Activated CD8-positive, alpha-beta memory T cell treated with anti-CD3 and anti-CD28 coated beads, Interleukin-2, amount 50 U/mL, for 1 hour (primary cell): ENCODE measurements around the gene PHLDB1.

Source experiments
- DNase-seq: peaks from one replicate; pipeline ENCODE4 v3.0.0-alpha.2; 2020; ENCODE audit errors: extremely low read depth

Gene PHLDB1

GRCh38 chr11:118638726-118639125 lies 31.3 kb downstream of the PHLDB1 start:
- no peak for DNase-seq

- DNase-seq, result no peak
These were observed 32.5 kb downstream of the PHLDB1 start for GRCh38 chr11:118639899-118640298.

GRCh38 chr11:118640332-118641154 lies 33.1 kb downstream of the PHLDB1 start:
- no peak for DNase-seq

- no peak for DNase-seq
These were observed 34.1 kb downstream of the PHLDB1 start for GRCh38 chr11:118641397-118642019.

GRCh38 chr11:118643142-118643994 lies 36.0 kb downstream of the PHLDB1 start:
- DNase-seq, result no peak

GRCh38 chr11:118643995-118644345 lies 36.6 kb downstream of the PHLDB1 start:
- DNase-seq, result no peak

- DNase-seq, result no peak
These were observed 37.1 kb downstream of the PHLDB1 start for GRCh38 chr11:118644496-118644895.

GRCh38 chr11:118645066-118645715 lies 37.8 kb downstream of the PHLDB1 start:
- no peak for DNase-seq

- DNase-seq, result no peak
These were observed 39.0 kb downstream of the PHLDB1 start for GRCh38 chr11:118646393-118646792.

- no peak for DNase-seq
These were observed 40.9 kb downstream of the PHLDB1 start for GRCh38 chr11:118648291-118648690.

GRCh38 chr11:118649941-118650340 lies 42.5 kb downstream of the PHLDB1 start:
- no peak for DNase-seq

GRCh38 chr11:118650366-118650765 lies 43.0 kb downstream of the PHLDB1 start:
- DNase-seq, result no peak

GRCh38 chr11:118651820-118652219 lies 44.4 kb downstream of the PHLDB1 start:
- no peak for DNase-seq

- no peak for DNase-seq
These were observed 45.3 kb downstream of the PHLDB1 start for GRCh38 chr11:118652681-118653181.

GRCh38 chr11:118653684-118654390 lies 46.4 kb downstream of the PHLDB1 start:
- DNase-seq, result no peak

- no peak for DNase-seq
These were observed 48.2 kb downstream of the PHLDB1 start for GRCh38 chr11:118655486-118656190.

- DNase-seq, result no peak
These were observed 49.2 kb downstream of the PHLDB1 start for GRCh38 chr11:118656563-118657165.

- DNase-seq, result no peak
These were observed 49.8 kb downstream of the PHLDB1 start for GRCh38 chr11:118657238-118657637.

GRCh38 chr11:118657709-118658428 lies 50.5 kb downstream of the PHLDB1 start:
- DNase-seq, result no peak
